ENCODE measurements around the gene NUDT13.

Gene NUDT13

GRCh38 chr10:73166972-73167371 is 56.7 kb downstream of the NUDT13 start:
- Histone ChIP-seq H3K4me2 (ENCODE audit: low read depth, low read length) (peak overlapping the region; percentile 82), H3K4me1 (ENCODE audit: low read length) (peaks cover 4% of the 10 kb centered on the region; the same call in 1 of the 2 replicates), H4K20me1 (ENCODE audit: insufficient read depth, low read length) (no peaks in the 10 kb centered on the region), H3K9me3 (replicated peaks; ENCODE audit: insufficient read depth, low read length) (no peaks in the 10 kb centered on the region), H3K36me3 (replicated peaks; ENCODE audit: insufficient read depth, low read length) (no peaks in the 10 kb centered on the region; the same call in 1 of the 2 replicates), H3K27ac (ENCODE audit: low read length) (no peak overlapping the region; the same call in 1 of the 2 replicates), H3K27me3 (replicated peaks; ENCODE audit: insufficient read depth, low read length) (no peaks in the 10 kb centered on the region), H3F3A (ENCODE audit: insufficient read depth, low read length) (peaks cover 13% of the 10 kb centered on the region; the same call in 1 of the 2 replicates), H2AFZ (ENCODE audit: low read length) (no peak overlapping the region), H3K9ac (ENCODE audit: low read length) (peak overlapping the region; percentile 79; the same call in 1 of the 2 replicates), H3K4me3 (ENCODE audit: low read length) (peak overlapping the region; percentile 94), H3K79me2 (ENCODE audit: low read length) (peaks cover 50% of the 10 kb centered on the region), H3K9me2 (replicated peaks; ENCODE audit: insufficient read depth, low read length) (no peaks in the 10 kb centered on the region)
- TF ChIP-seq EZH2 (optimal IDR thresholded peaks at IDR 0.05; ENCODE audit: low read depth, low read length) (no peak), EZH2phosphoT487 (IDR thresholded peaks at IDR 0.05; ENCODE audit: low read length) (no peak)
- TF ChIP-seq, protein P1, sequence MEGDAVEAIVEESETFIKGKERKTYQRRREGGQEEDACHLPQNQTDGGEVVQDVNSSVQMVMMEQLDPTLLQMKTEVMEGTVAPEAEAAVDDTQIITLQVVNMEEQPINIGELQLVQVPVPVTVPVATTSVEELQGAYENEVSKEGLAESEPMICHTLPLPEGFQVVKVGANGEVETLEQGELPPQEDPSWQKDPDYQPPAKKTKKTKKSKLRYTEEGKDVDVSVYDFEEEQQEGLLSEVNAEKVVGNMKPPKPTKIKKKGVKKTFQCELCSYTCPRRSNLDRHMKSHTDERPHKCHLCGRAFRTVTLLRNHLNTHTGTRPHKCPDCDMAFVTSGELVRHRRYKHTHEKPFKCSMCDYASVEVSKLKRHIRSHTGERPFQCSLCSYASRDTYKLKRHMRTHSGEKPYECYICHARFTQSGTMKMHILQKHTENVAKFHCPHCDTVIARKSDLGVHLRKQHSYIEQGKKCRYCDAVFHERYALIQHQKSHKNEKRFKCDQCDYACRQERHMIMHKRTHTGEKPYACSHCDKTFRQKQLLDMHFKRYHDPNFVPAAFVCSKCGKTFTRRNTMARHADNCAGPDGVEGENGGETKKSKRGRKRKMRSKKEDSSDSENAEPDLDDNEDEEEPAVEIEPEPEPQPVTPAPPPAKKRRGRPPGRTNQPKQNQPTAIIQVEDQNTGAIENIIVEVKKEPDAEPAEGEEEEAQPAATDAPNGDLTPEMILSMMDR (IDR thresholded peaks at IDR 0.05; ENCODE audit: low read length): no peak
- no peak for DNase-seq

GRCh38 chr10:73167458-73167782 is 57.2 kb downstream of the NUDT13 start:
- Histone ChIP-seq H3K36me3 (replicated peaks; ENCODE audit: insufficient read depth, low read length) (no peaks in the 10 kb centered on the region; the same call in 1 of the 2 replicates), H3F3A (ENCODE audit: insufficient read depth, low read length) (peaks cover 13% of the 10 kb centered on the region; the same call in 1 of the 2 replicates), H4K20me1 (ENCODE audit: insufficient read depth, low read length) (no peaks in the 10 kb centered on the region), H2AFZ (ENCODE audit: low read length) (peak overlapping the region; percentile 88), H3K4me3 (ENCODE audit: low read length) (peak overlapping the region; percentile 94), H3K4me2 (ENCODE audit: low read depth, low read length) (peak overlapping the region; percentile 82), H3K79me2 (ENCODE audit: low read length) (peaks cover 45% of the 10 kb centered on the region), H3K27ac (ENCODE audit: low read length) (peak overlapping the region; percentile 82), H3K27me3 (replicated peaks; ENCODE audit: insufficient read depth, low read length) (no peaks in the 10 kb centered on the region), H3K9me3 (replicated peaks; ENCODE audit: insufficient read depth, low read length) (no peaks in the 10 kb centered on the region), H3K9me2 (replicated peaks; ENCODE audit: insufficient read depth, low read length) (no peaks in the 10 kb centered on the region), H3K4me1 (ENCODE audit: low read length) (peaks cover 4% of the 10 kb centered on the region; the same call in 1 of the 2 replicates), H3K9ac (ENCODE audit: low read length) (peak overlapping the region; percentile 79)
- TF ChIP-seq EZH2 (optimal IDR thresholded peaks at IDR 0.05; ENCODE audit: low read depth, low read length): no peak
- TF ChIP-seq, protein P1 (IDR thresholded peaks at IDR 0.05; ENCODE audit: low read length): no peak
- no peak for TF ChIP-seq EZH2phosphoT487 (IDR thresholded peaks at IDR 0.05; ENCODE audit: low read length)
- no peak for DNase-seq

DNA sequence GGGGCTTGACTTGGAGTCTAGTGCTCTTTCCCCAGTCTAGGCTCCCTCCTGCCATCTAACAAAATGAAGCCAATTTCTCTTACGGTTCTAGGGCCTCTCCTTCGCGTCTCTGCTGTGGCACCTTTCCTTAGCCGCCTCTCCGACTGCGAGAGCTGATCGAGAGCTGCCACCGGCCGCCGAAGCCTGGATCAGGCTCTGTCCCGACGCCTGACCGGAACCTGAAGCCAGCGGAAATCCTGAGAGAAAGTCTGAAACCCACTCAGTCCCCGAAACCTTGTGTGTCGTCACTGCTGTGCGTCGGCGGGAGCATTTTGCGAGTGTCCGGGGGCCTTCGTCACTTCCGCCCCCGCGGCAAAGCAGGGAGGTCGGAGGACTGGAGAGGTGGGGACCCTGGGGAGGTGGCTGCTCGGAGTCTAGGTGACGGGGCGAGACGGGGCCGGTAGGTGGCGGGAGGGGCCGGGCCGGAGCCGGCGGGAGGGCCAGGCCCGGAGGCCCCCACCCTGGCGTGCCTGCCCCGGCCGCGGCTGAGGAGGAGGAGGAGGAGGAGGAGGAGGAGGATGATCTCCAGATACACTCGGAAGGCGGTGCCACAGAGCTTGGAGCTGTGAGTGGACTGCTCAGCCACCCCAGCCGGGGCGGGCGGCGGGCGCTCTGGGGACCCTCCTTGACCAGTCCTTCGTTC is 57.7 kb downstream of the NUDT13 start, which contains the start of the genes ECD and FAM149B1:
Gene ECD, minus strand, starts transcription at position 226 of the 682 bp plus-strand sequence. CDS start 4,071 bp downstream, outside the sequence.
Gene FAM149B1, plus strand, starts transcription at position 337 of the 682 bp plus-strand sequence. Its CDS starts 221 bp downstream, at position 558.
- H3K27ac ChIP-seq (ENCODE audit: low read length): peak within 1 kb of the TSS; percentile 82
- H3K79me2 ChIP-seq (ENCODE audit: low read length): peaks cover 40% of the 10 kb centered on the region
- no peaks in the 10 kb centered on the region; the same call in 1 of the 2 replicates for H3K36me3 ChIP-seq (replicated peaks; ENCODE audit: insufficient read depth, low read length)
- H3K4me3 ChIP-seq (ENCODE audit: low read length): peak within 1 kb of the TSS; percentile 94
- DNase-seq: peak; percentile 94
- H2AFZ ChIP-seq (ENCODE audit: low read length): peak within 1 kb of the TSS; percentile 88
- H3K27me3 ChIP-seq (replicated peaks; ENCODE audit: insufficient read depth, low read length): no peaks in the 10 kb centered on the region
- H3K9me3 ChIP-seq (replicated peaks; ENCODE audit: insufficient read depth, low read length): no peaks in the 10 kb centered on the region
- H4K20me1 ChIP-seq (ENCODE audit: insufficient read depth, low read length): no peaks in the 10 kb centered on the region
- peak within 1 kb of the TSS; percentile 79 for H3K9ac ChIP-seq (ENCODE audit: low read length)
- H3K4me1 ChIP-seq (ENCODE audit: low read length): peaks cover 4% of the 10 kb centered on the region; the same call in 1 of the 2 replicates
- H3K9me2 ChIP-seq (replicated peaks; ENCODE audit: insufficient read depth, low read length): no peaks in the 10 kb centered on the region
- H3F3A ChIP-seq (ENCODE audit: insufficient read depth, low read length): peaks cover 13% of the 10 kb centered on the region; the same call in 1 of the 2 replicates
- peak within 1 kb of the TSS; percentile 90 for H3K4me2 ChIP-seq (ENCODE audit: low read depth, low read length)
- TF ChIP-seq EZH2phosphoT487 (IDR thresholded peaks at IDR 0.05; ENCODE audit: low read length): no peak
- TF ChIP-seq, protein P1 (IDR thresholded peaks at IDR 0.05; ENCODE audit: low read length): 0 out of 2 replicates have a peak, but pooled peaks have one; percentile 3
